Panc1 (cell line): Measurements from ENCODE around the gene SPRY1.

ENCODE experiments used
- CTCF ChIP-seq: fragments of 450-650 bp; IDR thresholded peaks from 2 replicates; pipeline ENCODE4 v1.5.1; 2017; ENCODE audit warnings: mild to moderate bottlenecking
- POLR2AphosphoS5 ChIP-seq: IDR thresholded peaks from 2 replicates; pipeline ENCODE4 v1.6.1; 2012; ENCODE audit warnings: mild to moderate bottlenecking, low read depth, low read length, moderate library complexity
- REST ChIP-seq, 2 experiments: IDR thresholded peaks; 2 replicates each; pipeline ENCODE4 v1.6.1; 2011 to 2012; ENCODE audit warnings: low read depth in 2 of 2, control low read depth in 1 of 2, low read length in 1 of 2, mild to moderate bottlenecking in 1 of 2, moderate library complexity in 1 of 2; ENCODE audit not compliant: insufficient read depth in 1 of 2
- SIN3A ChIP-seq: IDR thresholded peaks from 2 replicates; pipeline ENCODE4 v1.6.1; 2012; ENCODE audit warnings: low read depth, mild to moderate bottlenecking, low read length, moderate library complexity, borderline replicate concordance; ENCODE audit not compliant: insufficient read depth

GRCh38 chr4:123449362-123449761 lies 52.8 kb downstream of the SPRY1 start:
- TF ChIP-seq CTCF: no peak
- TF ChIP-seq POLR2AphosphoS5: no peak
- TF ChIP-seq REST (IDR thresholded peaks at IDR 0.05; ENCODE audit: insufficient read depth in 1 of 2, low read depth in 2 of 2, low read length in 1 of 2): no peak
- no peak for TF ChIP-seq SIN3A
